HG03159 (cell line): ENCODE results near the gene ANKRD27.

Experiments
- ATAC-seq: cut with Tn5 transposase; IDR thresholded peaks from one replicate; pipeline ENCODE4 v1.9.1; 2021; ENCODE audit warnings: mild to moderate bottlenecking, moderate library complexity; ENCODE audit not compliant: unreplicated experiment

The ANKRD27 gene

GRCh38 chr19:32691291-32691951, 16.4 kb upstream of the ANKRD27 start, which contains the start of gene NUDT19:
TSS of gene NUDT19 (plus strand) at chr19:32691821. CDS start at chr19:32691961, 140 bp downstream.
- peak; percentile 90 for ATAC-seq

- no peak for ATAC-seq
Observed at GRCh38 chr19:32688311-32688710, 13.3 kb upstream of the ANKRD27 start.

GRCh38 chr19:32687681-32688080, 12.7 kb upstream of the ANKRD27 start:
- no peak for ATAC-seq

GRCh38 chr19:32686847-32687475, 12.0 kb upstream of the ANKRD27 start:
- no peak for ATAC-seq

GRCh38 chr19:32682317-32682716, 7.3 kb upstream of the ANKRD27 start:
- ATAC-seq: no peak

- ATAC-seq: no peak
Observed at GRCh38 chr19:32680986-32681385, 6.0 kb upstream of the ANKRD27 start.

GRCh38 chr19:32677657-32678056, 2.7 kb upstream of the ANKRD27 start:
- ATAC-seq: no peak

GRCh38 chr19:32676895-32677359, 1.9 kb upstream of the ANKRD27 start:
- no peak for ATAC-seq

- no peak for ATAC-seq
Observed at GRCh38 chr19:32676186-32676894, 1.4 kb upstream of the ANKRD27 start.

GRCh38 chr19:32675720-32676185, 773 bp upstream of the ANKRD27 start, which contains the start of gene RGS9BP:
TSS of gene RGS9BP (plus strand) at chr19:32675848. CDS start at chr19:32676264, 416 bp downstream.
- no peak for ATAC-seq

GRCh38 chr19:32674153-32674930, 638 bp downstream of the ANKRD27 start:
- ATAC-seq: no peak

- no peak for ATAC-seq
Observed at GRCh38 chr19:32673573-32673972, 1.4 kb downstream of the ANKRD27 start.

GRCh38 chr19:32672841-32673240, 2.1 kb downstream of the ANKRD27 start:
- no peak for ATAC-seq

- no peak for ATAC-seq
Observed at GRCh38 chr19:32671883-32672593, 2.9 kb downstream of the ANKRD27 start.

- no peak for ATAC-seq
Observed at GRCh38 chr19:32669310-32669709, 5.7 kb downstream of the ANKRD27 start.

GRCh38 chr19:32666084-32666483, 8.9 kb downstream of the ANKRD27 start:
- no peak for ATAC-seq

- ATAC-seq: no peak
Observed at GRCh38 chr19:32662186-32662585, 12.8 kb downstream of the ANKRD27 start.

GRCh38 chr19:32661318-32661717, 13.7 kb downstream of the ANKRD27 start:
- no peak for ATAC-seq

GRCh38 chr19:32658527-32658926, 16.5 kb downstream of the ANKRD27 start:
- ATAC-seq: no peak

GRCh38 chr19:32658075-32658474, 16.9 kb downstream of the ANKRD27 start:
- ATAC-seq: no peak
